ENCODE measurements around the gene FXYD4.
"Not testable (repeated sequence)": the region's sequence is repeated elsewhere in the genome, so short reads cannot be mapped to it uniquely, and the experiment has no call there.

Gene FXYD4, protein sequence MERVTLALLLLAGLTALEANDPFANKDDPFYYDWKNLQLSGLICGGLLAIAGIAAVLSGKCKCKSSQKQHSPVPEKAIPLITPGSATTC

GRCh38 chr10:43371418-43371817 lies at the start of gene FXYD4:
FXYD4 (plus strand) TSS chr10:43371636; CDS start chr10:43373747, 2,111 bp downstream.
- no peak for DNase-seq

GRCh38 chr10:43322331-43322730 lies 49.1 kb upstream of the FXYD4 start:
- DNase-seq = no peak

- peak; percentile 85 for DNase-seq
Observed at GRCh38 chr10:43322769-43323168, 48.7 kb upstream of the FXYD4 start.

GRCh38 chr10:43323245-43323644 lies 48.2 kb upstream of the FXYD4 start:
- DNase-seq = no peak

DNA sequence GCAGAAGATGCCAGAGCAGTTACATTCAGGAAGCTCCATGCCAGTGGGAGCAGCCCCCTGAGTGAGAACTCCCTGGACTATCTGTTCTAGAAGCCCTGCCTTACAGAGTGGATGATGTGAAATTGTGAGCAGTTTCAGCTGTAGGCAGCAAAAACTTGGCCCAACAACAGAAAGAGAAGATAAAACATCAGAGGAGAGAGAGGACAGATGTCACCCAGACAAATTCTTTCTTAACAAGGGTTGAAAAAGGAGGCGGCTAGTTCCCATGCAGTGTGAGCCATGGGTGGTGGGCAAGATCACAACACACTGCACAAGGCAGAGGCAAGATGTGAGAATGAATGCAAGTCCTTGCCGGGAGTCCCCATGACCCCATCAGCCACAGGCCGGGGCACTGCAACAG lies 46.6 kb upstream of the FXYD4 start:
- no peak for DNase-seq

DNA sequence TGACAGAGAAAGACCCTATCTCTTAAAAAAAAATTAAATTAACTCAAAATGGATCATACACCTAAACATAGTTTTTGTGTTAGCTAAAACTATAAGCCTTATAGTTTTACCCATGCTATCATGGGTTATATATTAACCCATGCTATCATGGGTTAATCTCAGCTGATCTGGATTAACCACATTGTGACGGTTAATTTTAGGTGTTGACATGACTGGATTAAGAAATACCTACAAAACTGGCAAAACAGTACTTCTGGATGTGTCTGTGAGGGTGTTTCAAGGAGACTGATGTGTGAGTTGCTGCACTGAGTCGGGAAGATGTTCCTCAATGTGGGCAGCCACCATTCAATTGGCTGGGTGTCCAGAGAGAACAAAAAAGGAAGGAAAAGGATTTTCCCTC lies 44.3 kb upstream of the FXYD4 start:
- DNase-seq = no peak

- DNase-seq = no peak
Observed at GRCh38 chr10:43327986-43328385, 43.5 kb upstream of the FXYD4 start.

GRCh38 chr10:43328810-43329209 lies 42.6 kb upstream of the FXYD4 start:
- DNase-seq = not testable (repeated sequence)

DNA sequence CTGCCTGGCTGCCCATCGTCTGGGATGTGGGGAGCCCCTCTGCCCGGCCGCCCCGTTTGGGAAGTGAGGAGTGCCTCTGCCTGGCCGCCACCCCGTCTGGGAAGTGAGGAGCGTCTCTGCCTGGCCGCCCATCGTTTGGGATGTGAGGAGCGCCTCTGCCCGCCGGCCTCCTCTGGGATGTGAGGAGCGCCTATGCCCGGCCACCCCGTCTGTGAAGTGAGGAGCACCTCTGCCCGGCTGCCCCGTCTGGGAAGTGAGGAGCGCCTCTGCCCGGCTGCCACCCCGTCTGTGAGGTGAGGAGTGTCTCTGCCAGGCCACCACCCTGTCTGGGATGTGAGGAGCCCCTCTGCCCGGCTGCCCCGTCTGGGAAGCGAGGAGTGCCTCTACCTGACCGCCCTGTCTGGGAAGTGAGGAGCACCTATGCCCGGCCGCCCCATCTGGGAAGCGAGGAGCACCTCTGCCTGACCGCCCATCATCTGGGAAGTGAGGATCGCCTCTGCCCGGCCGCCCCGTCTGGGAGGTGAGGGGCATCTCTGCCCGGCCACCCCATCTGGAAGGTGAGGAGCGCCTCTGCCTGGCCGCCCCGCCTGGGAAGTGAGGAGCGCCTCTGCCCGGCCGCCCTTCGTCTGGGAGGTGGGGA lies 42.1 kb upstream of the FXYD4 start:
- DNase-seq = not testable (repeated sequence)

GRCh38 chr10:43330049-43330823 lies 41.2 kb upstream of the FXYD4 start:
- DNase-seq = not testable (repeated sequence)

DNA sequence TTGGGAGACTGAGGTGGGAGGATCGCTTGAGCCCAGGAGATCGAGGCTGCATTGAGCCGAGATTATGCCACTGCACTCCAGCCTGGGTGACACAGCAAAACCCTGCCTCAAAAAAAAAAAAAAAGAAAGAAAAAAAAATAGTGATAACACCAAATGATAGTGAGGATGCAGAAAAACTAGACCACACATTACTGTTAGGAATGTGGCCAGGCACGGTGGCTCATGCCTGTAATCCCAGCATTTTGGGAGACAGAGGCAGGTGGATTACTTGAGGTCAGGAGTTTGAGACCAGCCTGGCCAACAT lies 40.7 kb upstream of the FXYD4 start:
- DNase-seq = not testable (repeated sequence)

DNA sequence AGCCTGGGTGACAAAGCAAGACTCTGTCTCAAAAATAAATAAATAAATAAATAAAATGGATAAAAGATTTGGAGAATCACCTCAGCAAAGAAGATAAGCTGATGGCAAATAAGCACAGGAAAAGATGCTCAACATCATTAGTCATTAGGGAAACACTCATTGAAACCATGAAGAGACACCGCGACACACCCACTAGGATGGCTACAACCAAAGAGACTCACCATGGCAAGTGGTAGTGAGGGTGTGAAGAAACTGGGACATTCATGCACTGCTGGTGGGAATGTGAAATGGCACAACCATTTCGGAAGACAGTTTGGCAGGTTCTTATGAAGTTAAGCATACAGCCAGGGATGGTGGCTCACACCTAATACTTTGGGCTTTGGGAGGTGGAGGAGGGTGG lies 37.8 kb upstream of the FXYD4 start:
- no peak for DNase-seq

DNA sequence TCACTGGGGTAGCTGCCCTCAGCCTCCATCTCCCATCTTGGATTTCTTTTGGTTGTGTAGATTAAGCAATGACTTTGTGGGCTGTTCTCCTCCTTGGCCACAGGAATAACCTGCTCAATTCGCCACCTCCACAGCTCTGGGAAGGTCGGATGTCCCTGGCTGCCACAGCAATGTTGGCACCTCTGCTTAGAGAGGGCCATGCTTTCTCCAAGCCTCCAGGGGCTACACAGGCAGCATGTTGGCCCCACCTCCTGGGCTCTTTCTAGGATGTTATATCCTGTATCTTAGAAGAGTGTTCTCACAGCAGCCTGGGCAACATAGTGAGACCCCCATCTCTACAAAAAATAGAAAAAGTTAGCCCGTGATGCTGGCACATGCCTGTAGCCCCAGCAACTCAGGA lies 35.4 kb upstream of the FXYD4 start:
- no peak for DNase-seq

DNA sequence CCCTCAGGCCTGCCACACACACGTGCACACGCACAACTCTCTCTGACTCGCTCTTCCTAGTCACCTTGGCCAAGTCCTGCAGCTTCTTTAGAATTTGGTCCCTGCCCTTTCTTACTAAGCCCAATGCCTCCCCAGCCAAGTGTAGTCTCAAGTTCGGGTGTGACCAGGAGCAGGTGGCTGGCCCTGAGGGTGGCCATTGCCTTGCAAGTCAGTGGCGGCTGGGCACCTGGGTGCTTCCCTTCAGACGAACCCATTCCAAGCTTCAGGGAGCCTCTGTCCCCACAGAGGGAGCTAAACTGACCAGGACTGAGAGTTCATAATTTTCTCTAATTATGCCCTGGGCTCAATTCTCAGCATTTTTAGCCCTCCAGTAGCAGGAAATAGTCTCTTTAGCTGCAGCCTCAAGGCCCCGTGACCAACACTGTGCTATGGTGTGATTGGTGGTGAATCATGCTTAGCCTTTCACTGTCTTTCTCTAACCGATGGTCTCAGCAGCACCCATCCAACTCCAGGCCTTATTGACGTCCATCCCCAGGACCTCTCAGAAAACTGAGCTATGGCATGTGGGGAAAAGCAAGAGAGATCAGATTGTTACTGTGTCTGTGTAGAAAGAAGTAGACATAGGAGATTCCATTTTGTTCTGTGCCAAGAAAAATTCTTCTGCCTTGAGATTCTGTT lies 34.7 kb upstream of the FXYD4 start:
- no peak for DNase-seq

- not testable (repeated sequence) for DNase-seq
Observed at GRCh38 chr10:43337536-43337935, 33.9 kb upstream of the FXYD4 start.

GRCh38 chr10:43338117-43338516 lies 33.3 kb upstream of the FXYD4 start:
- DNase-seq = no peak

- no peak for DNase-seq
Observed at GRCh38 chr10:43339136-43339535, 32.3 kb upstream of the FXYD4 start.

GRCh38 chr10:43340101-43340500 lies 31.3 kb upstream of the FXYD4 start:
- DNase-seq = no peak

DNA sequence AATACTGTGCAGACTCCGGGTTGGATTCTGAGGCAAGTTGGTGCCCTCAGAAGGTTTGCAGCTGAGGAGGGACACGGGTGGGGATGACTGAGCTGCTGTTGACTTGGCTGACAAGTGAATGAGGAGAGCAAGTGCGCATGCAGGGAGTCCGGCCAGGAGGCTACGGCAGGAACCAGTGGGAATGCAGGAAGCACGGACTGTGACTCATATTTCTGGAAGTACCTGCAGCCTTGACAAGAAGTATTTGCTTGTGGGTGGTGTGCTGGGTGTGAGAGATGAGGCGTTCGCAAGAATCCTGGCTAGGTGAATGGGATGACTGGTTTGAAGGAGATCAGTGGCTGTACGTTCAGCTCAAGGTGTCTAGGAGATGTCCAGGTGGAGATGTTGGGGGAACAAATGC lies 30.8 kb upstream of the FXYD4 start:
- no peak for DNase-seq

GRCh38 chr10:43341450-43341849 lies 30.0 kb upstream of the FXYD4 start:
- DNase-seq = no peak

DNA sequence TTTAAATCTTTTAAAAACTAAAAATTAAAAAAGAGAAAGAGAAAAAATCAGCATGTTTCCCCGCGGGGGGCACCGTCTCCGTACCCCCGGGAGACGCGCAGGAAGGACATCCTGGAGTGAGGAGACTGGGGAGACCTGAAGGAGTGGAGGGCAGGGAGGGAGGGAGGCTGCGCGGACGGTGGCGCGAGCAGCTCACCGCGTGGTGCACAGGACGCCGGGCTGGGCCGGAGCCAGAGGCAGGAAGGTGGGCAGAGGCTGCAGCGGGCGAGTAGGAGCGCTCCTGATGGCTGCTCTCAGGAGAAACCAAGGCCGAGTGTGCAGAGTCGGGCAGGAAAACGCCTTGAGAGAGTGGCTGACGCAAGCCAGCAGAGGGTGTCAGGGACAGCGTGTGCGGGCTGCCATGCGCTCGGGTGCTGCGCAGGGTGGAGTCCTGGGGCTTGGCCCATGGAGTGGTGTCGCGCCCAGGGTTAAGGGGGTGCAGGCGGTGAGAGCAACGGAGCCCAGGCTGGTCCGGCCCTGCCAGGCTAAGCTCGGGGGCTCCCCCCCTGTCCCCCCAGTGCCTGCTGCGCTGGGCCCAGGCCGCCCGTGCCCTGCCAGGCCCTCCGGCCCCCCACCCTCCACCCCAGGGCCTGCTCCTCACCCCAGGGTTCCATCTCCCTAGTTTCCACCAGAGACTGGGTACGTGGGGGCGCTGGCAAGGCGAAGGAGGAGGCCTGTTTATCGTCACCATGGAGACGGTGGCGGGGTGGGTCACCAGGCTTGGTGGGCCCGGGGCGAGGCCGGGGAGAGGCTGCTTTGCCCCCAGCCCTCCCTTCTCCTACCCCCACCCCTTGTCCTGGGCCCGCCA lies 28.9 kb upstream of the FXYD4 start:
- no peak for DNase-seq

- no peak for DNase-seq
Observed at GRCh38 chr10:43343126-43343525, 28.3 kb upstream of the FXYD4 start.

- no peak for DNase-seq
Observed at GRCh38 chr10:43344051-43344450, 27.4 kb upstream of the FXYD4 start.
